ENCODE measurements around the gene SLC9A9. TPM values are rescaled to one million over a fixed set of nuclear protein-coding genes. Genes with fewer than 3 reads are reported as not detected.
A peak's percentile ranks its signal among the peaks of the same experiment; 100 is the strongest.

SLC9A9 gene
- total RNA-seq, 1 experiment from 2014 or later: 2.2 TPM

DNA sequence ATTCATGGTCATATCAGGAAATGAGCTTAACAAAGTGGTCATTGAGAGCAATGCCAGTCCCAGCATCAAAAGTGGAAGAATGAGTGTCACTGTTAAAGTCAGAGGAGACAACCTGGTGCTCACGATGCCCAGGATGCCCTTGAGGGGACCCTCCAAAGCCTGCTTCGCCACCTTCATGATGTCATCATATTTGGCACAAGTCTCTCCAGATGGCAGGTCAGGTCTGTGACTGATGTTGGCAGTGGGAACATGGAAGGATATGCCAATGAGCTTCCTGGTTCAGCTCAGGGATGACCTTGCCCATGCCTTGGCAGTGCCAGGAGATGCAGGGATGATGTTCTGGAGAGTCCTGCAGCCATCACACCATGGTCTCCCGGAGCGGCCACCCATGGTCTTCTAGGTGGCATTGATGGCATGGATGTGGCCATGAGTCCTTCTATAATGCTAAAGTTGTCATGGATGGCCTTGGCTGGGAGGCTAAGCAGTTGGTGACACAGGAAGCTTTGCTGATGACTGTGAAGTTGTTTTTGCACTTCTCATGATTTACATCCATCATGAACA is 344.9 kb downstream of the SLC9A9 start:
- no peak for DNase-seq (ENCODE audit: unreplicated experiment)
- H3K27ac Mint-ChIP-seq (ENCODE audit: low read depth, unreplicated experiment): no peak overlapping the region
- CTCF ChIA-PET: interaction anchor here (0.5 to 0.7 kb wide), 4 partner anchors 43 to 101 kb away, joined by 3 read pairs; no protein-coding TSS in a partner anchor
- TF ChIP-seq, protein P1, sequence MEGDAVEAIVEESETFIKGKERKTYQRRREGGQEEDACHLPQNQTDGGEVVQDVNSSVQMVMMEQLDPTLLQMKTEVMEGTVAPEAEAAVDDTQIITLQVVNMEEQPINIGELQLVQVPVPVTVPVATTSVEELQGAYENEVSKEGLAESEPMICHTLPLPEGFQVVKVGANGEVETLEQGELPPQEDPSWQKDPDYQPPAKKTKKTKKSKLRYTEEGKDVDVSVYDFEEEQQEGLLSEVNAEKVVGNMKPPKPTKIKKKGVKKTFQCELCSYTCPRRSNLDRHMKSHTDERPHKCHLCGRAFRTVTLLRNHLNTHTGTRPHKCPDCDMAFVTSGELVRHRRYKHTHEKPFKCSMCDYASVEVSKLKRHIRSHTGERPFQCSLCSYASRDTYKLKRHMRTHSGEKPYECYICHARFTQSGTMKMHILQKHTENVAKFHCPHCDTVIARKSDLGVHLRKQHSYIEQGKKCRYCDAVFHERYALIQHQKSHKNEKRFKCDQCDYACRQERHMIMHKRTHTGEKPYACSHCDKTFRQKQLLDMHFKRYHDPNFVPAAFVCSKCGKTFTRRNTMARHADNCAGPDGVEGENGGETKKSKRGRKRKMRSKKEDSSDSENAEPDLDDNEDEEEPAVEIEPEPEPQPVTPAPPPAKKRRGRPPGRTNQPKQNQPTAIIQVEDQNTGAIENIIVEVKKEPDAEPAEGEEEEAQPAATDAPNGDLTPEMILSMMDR (IDR thresholded peaks at IDR 0.05; ENCODE audit: unreplicated experiment): no peak
- no peak overlapping the region for H3K4me3 Mint-ChIP-seq (ENCODE audit: unreplicated experiment)
- BruUV-seq (replicated peaks): no TSS peak
- H3K9me3 Mint-ChIP-seq (ENCODE audit: unreplicated experiment): no peaks in the 10 kb centered on the region
- intact Hi-C loops (cut with micrococcal nuclease): no loop called here
- peaks cover 10% of the 10 kb centered on the region for H3K4me1 Mint-ChIP-seq (ENCODE audit: insufficient read depth, unreplicated experiment)
- H3K36me3 Mint-ChIP-seq (ENCODE audit: insufficient read depth, unreplicated experiment): no peaks in the 10 kb centered on the region
- POLR2A ChIA-PET: interaction anchor here (0.8 kb wide), 1 partner anchor 15 kb away, joined by 3 read pairs; no protein-coding TSS in a partner anchor
- no peaks in the 10 kb centered on the region for H3K27me3 Mint-ChIP-seq (ENCODE audit: insufficient read depth, unreplicated experiment)

DNA sequence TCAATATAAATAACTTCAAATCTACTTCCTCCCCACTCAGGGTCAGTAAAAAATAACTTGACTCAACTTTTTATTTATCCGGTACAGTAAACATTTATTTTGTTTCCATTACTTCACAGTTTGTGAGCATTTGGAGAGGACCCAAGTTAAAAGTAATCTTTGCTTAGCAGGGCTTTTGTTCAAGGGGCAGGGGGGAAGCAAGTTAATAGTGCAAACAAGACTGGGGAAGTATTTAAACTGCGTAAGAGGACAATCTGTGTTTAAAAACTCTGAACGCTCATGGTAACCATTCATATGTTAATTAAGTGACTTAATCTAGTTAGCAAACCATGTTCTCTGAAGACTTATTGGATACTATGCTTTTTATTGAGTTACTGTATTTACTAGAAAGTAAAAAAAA is 346.2 kb downstream of the SLC9A9 start:
- no peaks in the 10 kb centered on the region for H3K36me3 Mint-ChIP-seq (ENCODE audit: insufficient read depth, unreplicated experiment)
- H3K27me3 Mint-ChIP-seq (ENCODE audit: insufficient read depth, unreplicated experiment): no peaks in the 10 kb centered on the region
- H3K27ac Mint-ChIP-seq (ENCODE audit: low read depth, unreplicated experiment): no peak overlapping the region
- H3K4me3 Mint-ChIP-seq (ENCODE audit: unreplicated experiment): no peak overlapping the region
- CTCF ChIA-PET: no interaction called here
- POLR2A ChIA-PET: no interaction called here
- no peak for DNase-seq (ENCODE audit: unreplicated experiment)
- H3K9me3 Mint-ChIP-seq (ENCODE audit: unreplicated experiment): no peaks in the 10 kb centered on the region
- TF ChIP-seq, protein P1 (IDR thresholded peaks at IDR 0.05; ENCODE audit: unreplicated experiment): no peak
- H3K4me1 Mint-ChIP-seq (ENCODE audit: insufficient read depth, unreplicated experiment): no peaks in the 10 kb centered on the region
- BruUV-seq (replicated peaks): no TSS peak
- intact Hi-C loops (cut with micrococcal nuclease): no loop called here

DNA sequence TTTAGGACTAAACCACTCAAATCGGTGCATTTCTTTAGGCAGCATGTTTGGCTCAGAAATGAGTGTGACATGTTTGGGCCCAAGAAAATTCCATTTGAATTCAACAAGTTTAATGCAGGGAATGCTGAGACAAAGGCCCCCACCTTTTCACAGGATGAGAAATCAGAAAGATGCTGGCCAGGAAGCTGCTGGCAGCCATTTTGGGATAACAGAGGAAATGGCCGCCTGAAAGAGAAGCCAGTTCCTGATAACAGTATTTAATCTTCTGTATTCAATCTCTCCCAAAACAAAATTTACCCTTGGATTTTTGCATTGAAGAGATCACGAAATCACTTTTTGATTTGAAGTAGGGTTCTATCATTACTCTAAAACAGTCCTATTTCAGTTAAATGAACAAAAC is 350.9 kb downstream of the SLC9A9 start:
- CTCF ChIA-PET: no interaction called here
- DNase-seq (ENCODE audit: unreplicated experiment): no peak
- no TSS peak for BruUV-seq (replicated peaks)
- TF ChIP-seq, protein P1 (IDR thresholded peaks at IDR 0.05; ENCODE audit: unreplicated experiment): no peak
- POLR2A ChIA-PET: interaction anchor here (0.8 kb wide), 1 partner anchor 14 kb away, joined by 4 read pairs; no protein-coding TSS in a partner anchor
- no peaks in the 10 kb centered on the region for H3K9me3 Mint-ChIP-seq (ENCODE audit: unreplicated experiment)
- H3K27me3 Mint-ChIP-seq (ENCODE audit: insufficient read depth, unreplicated experiment): no peaks in the 10 kb centered on the region
- no peak overlapping the region for H3K27ac Mint-ChIP-seq (ENCODE audit: low read depth, unreplicated experiment)
- H3K4me3 Mint-ChIP-seq (ENCODE audit: unreplicated experiment): no peak overlapping the region
- intact Hi-C loops (cut with micrococcal nuclease): no loop called here
- H3K36me3 Mint-ChIP-seq (ENCODE audit: insufficient read depth, unreplicated experiment): no peaks in the 10 kb centered on the region
- H3K4me1 Mint-ChIP-seq (ENCODE audit: insufficient read depth, unreplicated experiment): no peaks in the 10 kb centered on the region

DNA sequence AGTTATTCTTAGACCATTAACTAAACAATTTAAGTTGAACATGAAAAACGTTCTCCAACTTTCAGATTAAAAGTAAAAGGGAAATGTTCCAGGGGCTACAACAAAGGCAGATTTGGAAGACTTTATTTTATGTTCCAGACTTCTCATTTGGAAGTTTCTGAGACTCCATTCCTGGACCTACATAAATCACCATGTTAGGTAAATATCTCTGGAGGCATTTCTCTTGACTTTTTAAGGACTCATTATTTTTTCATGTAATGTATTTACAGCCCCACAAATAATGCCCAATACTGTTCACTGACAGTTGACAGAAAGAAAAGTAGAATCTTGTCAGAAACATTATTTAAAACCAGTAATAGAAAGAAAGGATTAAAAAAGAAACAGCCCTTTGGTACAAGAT is 352.1 kb downstream of the SLC9A9 start:
- no TSS peak for BruUV-seq (replicated peaks)
- peak overlapping the region; percentile 39 for H3K27ac Mint-ChIP-seq (ENCODE audit: low read depth, unreplicated experiment)
- POLR2A ChIA-PET: no interaction called here

More for the DNA sequence above, 352.1 kb downstream of the SLC9A9 start:
- intact Hi-C loops (cut with micrococcal nuclease): no loop called here
- DNase-seq (ENCODE audit: unreplicated experiment): no peak
- H3K4me1 Mint-ChIP-seq (ENCODE audit: insufficient read depth, unreplicated experiment): no peaks in the 10 kb centered on the region
- CTCF ChIA-PET: no interaction called here
- no peaks in the 10 kb centered on the region for H3K9me3 Mint-ChIP-seq (ENCODE audit: unreplicated experiment)
- TF ChIP-seq, protein P1 (IDR thresholded peaks at IDR 0.05; ENCODE audit: unreplicated experiment): no peak
- H3K36me3 Mint-ChIP-seq (ENCODE audit: insufficient read depth, unreplicated experiment): no peaks in the 10 kb centered on the region
- H3K4me3 Mint-ChIP-seq (ENCODE audit: unreplicated experiment): no peak overlapping the region
- no peaks in the 10 kb centered on the region for H3K27me3 Mint-ChIP-seq (ENCODE audit: insufficient read depth, unreplicated experiment)

Data from MCF 10A (cell line).